Activated CD8-positive, alpha-beta memory T cell treated with anti-CD3 and anti-CD28 coated beads for 36 hours (primary cell): ENCODE data around the gene EIF4G3. TPM values are rescaled to one million over a fixed set of nuclear protein-coding genes. Genes with fewer than 3 reads are reported as not detected.
"Not testable (repeated sequence)": the region's sequence is repeated elsewhere in the genome, so short reads cannot be mapped to it uniquely, and the experiment has no call there.

Source experiments
- CTCF ChIA-PET: fragments of 350-600 bp; sonication (Branson Sonifier 250); formaldehyde crosslinking; loops from one replicate; lab custom pipeline; 2021; ENCODE audit warnings: antibody characterized with exemption; lab: Charles Lee
- POLR2A ChIA-PET: fragments of 350-600 bp; sonication (Branson Sonifier 250); formaldehyde crosslinking; loops from one replicate; lab custom pipeline; 2021; ENCODE audit warnings: antibody characterized with exemption; lab: Charles Lee
- total RNA-seq, 2 experiments: library from RNA; stranded (reverse); gene quantifications; one replicate each; pipeline ENCODE4 v1.2.3, GENCODE V29; 2021

The EIF4G3 gene
- total RNA-seq, 2 experiments from 2014 or later: 56.5 to 57.6 TPM

DNA sequence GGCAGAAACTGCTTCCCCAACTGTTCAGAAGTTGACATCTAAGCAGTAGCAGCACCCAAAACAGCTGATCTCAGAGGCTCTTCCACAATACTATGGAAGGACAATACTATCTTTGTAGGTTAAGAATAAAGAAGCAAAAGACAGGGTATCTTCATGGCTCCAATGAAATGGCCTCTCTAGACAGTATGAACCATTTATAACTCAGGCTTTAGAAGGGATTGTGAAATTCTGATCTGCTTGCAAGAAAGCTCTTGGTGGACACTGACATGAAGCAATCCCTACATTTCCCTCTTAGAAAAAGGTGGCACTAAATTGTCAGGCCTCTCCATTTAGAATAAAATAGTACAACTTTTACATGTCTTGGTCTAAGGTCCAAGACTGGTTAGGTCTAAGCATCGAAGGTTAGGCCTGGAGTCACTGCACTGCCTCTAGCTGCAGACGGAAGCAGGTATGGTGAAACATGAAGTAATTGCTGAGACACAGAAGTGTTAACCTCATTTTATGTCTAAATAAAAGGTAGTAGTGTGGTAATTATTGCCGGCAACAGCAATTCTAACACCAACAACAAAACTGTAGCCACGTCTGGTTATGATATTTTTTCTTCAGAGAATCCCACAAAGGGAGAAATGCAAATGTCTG, 339.0 kb downstream of the EIF4G3 start:
- CTCF ChIA-PET: no interaction called here

GRCh38 chr1:20836230-20836629, 340.5 kb downstream of the EIF4G3 start:
- ChIA-PET POLR2A (no interaction called here), CTCF (interaction anchor here (0.7 kb wide), 1 partner anchor 24 kb away, joined by 3 read pairs; no protein-coding TSS in a partner anchor)

More for the DNA sequence above, 339.0 kb downstream of the EIF4G3 start:
- POLR2A ChIA-PET: no interaction called here

DNA sequence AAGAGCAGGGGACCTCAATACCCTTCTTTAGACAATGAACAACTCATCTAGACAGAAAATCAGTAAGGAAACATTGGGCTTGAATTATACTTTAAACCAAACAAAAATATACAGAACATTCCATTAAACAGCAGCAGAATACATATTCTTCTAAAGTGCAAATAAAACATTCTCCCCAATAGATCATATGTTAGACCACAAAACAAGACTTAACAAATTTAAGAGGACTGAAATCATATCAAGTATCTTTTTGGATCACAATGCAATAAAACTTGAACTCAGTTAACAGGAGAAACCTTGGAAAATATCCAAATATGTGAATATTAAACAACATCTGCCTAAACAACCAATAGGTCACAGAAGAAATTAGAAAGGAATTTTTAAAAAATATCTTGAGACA, 341.9 kb downstream of the EIF4G3 start:
- ChIA-PET CTCF (no interaction called here), POLR2A (no interaction called here)

DNA sequence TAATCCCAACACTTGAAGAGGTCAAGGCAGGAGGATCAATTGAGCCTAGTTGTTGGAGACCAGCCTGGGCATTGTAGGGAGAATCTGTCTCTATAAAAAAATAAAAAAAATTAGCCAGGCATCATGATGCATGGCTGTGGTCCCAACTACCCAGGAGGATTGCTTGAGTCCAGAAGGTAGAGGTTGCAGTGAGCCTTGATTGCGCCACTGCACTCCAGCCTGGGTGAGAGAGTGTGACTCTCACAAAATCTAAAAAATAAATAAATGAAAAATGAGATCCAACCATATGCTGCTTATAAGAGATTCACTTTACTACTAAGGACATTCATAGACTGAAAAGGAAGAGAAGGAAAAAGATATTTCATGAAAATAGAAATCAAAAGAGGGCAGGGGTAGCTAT, 342.5 kb downstream of the EIF4G3 start:
- ChIA-PET CTCF (no interaction called here), POLR2A (no interaction called here)

GRCh38 chr1:20830378-20830777, 346.3 kb downstream of the EIF4G3 start:
- ChIA-PET CTCF (interaction anchor here (0.7 kb wide), 1 partner anchor 10 kb away, joined by 4 read pairs; no protein-coding TSS in a partner anchor), POLR2A (no interaction called here)

- ChIA-PET POLR2A (no interaction called here), CTCF (no interaction called here)
These were observed 346.8 kb downstream of the EIF4G3 start for GRCh38 chr1:20829946-20830345.

DNA sequence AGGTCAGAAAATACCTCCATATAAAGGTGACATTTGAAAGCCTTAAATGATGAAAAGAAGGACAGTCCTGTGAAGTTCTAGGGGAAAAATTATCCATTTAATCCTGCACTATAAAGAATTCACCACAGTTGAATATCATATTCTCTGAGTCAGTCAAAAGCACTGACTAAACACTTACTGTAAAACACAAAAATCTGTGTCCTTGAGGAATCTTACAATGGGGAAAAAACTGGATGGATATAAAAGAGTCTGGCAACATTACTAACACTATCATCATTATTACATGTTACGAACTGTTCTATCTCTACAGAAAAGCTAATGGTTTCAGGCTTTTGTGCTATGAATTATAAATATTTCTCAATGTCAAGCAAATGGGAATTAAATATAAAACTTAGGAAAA, 347.2 kb downstream of the EIF4G3 start:
- POLR2A ChIA-PET: no interaction called here
- CTCF ChIA-PET: no interaction called here

- ChIA-PET POLR2A (no interaction called here), CTCF (no interaction called here)
These were observed 352.9 kb downstream of the EIF4G3 start for GRCh38 chr1:20823845-20824244.

DNA sequence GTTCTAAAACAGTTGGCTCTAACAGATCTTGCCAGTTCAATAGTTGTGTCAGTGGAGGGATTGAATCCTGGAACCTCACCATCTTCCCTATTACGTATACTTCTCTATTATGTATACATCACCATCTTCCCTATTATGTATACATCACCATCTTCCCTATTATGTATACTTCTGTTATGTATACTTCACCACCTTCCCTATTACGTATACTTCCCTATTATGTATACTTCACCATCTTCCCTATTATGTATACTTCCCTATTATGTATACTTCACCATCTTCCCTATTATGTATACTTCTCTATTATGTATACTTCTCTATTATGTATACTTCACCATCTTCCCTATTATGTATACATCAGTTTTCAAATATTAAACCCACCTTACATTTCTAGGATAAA, 355.2 kb downstream of the EIF4G3 start:
- CTCF ChIA-PET: interaction anchor here (0.6 kb wide), 2 partner anchors 20 to 1924 kb away, joined by 3 read pairs; no protein-coding TSS in a partner anchor
- POLR2A ChIA-PET: no interaction called here

DNA sequence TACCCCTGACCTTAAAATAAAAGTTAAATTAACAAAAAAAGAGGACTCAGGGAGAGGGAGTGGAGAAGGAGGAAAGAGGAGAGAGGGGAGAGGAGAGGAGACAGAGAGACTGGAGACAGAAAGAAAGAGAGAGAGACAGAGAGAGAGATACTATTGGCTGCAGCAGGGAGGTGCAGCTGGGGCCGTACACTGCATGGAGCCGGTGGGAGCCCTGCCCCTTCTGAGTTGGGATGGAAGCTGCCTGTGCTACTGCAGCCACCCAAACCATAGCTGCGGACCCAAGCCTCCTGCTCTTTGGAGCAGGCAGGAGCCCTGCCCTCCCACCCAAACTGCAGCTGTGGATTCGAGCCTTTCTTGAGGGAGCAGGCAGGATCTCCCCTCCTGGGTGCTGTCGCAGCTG, 356.9 kb downstream of the EIF4G3 start:
- POLR2A ChIA-PET: no interaction called here
- CTCF ChIA-PET: no interaction called here

- CTCF ChIA-PET: no interaction called here
- POLR2A ChIA-PET: no interaction called here
These were observed 362.2 kb downstream of the EIF4G3 start for GRCh38 chr1:20814534-20814871.

DNA sequence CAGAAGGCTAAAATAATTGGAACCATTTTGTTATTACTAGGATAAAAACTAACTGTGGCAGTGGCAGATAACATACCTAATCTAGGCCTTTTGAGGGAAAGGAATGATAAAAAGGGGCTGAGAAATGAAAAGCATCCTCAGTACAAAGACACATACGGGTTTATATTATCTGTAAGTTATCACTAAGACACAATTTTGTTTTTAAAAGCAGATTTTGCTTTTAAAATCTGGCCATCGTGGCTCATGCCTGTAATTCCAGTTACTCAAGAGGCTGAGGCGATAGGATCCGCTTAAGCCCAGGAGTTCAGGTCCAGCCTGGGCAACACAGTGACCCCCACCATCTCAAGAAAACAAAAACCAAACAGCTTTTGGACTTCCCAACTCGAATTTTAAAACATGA, 364.8 kb downstream of the EIF4G3 start:
- ChIA-PET POLR2A (no interaction called here), CTCF (interaction anchor here (0.5 kb wide), 1 partner anchor 24 kb away, joined by 3 read pairs; no protein-coding TSS in a partner anchor)

DNA sequence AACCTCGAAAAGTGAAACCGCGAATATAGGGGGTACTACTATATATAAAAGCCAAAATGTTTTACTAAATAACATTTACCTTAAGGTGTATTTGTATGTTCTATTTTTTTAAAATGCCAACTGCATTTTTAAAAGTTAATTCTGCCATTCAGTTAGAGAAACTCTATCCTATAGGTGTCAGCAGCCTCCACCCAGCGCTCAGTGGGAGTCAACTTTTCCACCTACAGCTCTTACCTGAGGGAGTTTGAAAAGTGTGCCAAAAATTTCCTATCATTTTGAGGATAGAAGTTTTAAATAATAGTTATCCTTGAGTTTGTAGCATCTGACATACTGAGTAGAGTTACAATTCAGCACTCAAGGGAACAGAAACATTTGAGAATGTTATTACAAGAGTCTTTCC, 383.5 kb downstream of the EIF4G3 start:
- ChIA-PET POLR2A (no interaction called here), CTCF (no interaction called here)

DNA sequence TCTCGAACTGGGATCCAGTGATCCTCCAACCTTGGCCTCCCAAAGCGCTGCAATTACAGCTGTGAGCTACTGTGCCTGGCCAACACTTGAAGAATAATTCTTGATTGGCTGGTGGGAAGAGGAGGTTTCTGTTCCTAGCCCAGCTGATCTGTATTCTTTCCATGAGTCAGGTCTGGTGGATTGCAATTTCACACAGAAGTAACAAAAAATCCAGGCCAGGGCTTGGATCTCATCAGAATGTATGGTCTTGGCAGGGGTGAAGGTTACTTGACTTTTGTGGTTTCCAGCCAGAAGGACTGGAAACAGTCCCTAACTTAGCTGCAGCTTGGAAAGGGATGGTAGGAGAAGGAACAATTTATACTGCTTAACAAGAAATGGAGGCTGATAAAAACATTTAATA, 384.5 kb downstream of the EIF4G3 start:
- ChIA-PET CTCF (no interaction called here), POLR2A (no interaction called here)

DNA sequence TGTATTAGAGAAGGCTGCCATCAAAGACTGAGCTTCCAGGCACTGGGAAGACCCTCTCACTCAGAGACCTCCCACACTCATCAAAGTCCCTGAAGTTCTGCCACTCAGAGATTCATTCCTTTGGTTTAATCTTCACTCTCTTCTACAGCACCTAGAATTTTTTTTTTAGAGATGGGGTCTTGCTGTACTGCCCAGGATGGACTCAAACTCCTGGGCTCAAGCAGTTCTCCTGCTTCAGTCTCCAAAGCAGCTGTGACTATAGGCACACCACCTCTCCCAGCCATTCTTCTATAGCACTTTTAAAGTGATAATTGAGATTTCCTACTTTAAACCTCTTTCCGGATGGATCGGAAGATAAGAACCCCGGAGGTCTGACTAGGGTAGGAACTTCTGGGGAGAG, 385.9 kb downstream of the EIF4G3 start:
- POLR2A ChIA-PET: interaction anchor here (0.6 kb wide), 1 partner anchor 129 kb away, joined by 6 read pairs; no protein-coding TSS in a partner anchor
- CTCF ChIA-PET: no interaction called here

GRCh38 chr1:20789598-20789997, 387.1 kb downstream of the EIF4G3 start:
- CTCF ChIA-PET, POLR2A ChIA-PET: not testable (repeated sequence)

DNA sequence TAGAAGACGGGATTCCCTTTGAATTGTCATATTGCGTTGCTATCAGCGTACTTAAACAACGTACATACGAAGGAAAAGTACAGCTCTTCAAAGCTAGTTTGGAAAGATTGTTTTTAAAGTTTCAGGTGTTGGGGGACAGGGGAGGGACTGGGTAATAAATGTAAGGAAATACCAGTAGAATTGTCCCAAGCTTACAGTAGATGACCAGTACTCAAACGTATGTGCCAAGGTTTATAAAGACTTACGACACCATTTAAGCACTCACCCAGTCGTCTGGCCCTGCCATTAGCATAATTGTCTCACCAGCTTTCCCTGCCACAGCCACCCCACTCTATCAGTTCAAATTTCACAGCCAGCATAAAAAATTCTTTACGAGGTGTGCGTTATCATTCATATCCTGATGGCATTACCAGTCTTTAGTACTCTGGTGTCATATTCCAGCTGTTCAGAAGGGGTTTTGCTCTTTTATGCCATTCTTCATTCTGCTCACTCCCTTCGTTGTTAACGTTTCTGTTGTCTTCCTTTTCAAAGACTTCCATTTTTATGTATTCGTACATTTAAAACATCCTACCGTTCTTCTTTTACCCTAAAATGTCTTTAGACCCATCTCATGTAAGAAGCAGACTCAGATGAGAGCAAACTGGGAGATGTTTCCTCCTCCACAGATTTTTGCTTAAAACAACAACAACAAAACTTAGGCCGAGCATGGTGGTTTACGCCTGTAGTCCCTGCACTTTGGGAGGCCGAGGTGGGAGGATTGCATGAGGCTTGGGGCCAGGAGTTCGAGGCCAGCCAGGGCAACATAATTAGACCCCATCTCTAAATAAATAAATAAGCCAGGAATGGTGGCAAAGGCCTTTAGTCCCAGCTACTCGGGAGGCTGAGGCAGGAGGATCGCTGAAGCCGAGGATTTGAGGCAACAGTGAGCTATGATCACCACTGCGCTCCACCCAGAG, 388.6 kb downstream of the EIF4G3 start:
- ChIA-PET POLR2A (interaction anchor here (0.7 kb wide), 1 partner anchor 536 kb away, joined by 3 read pairs; no protein-coding TSS in a partner anchor), CTCF (no interaction called here)

GRCh38 chr1:20787029-20787839, 389.5 kb downstream of the EIF4G3 start, which contains the start of gene HP1BP3:
Gene HP1BP3 (minus strand): TSS chr1:20787307. CDS start chr1:20780440, 6,867 bp downstream.
- CTCF ChIA-PET: interaction anchor here (0.7 to 1.6 kb wide), 3 partner anchors 12 to 145 kb away, joined by 3 to 7 read pairs (median 4); no protein-coding TSS in a partner anchor

More at GRCh38 chr1:20787029-20787839, 389.5 kb downstream of the EIF4G3 start, which contains the start of gene HP1BP3:
- POLR2A ChIA-PET: interaction anchor here (1.0 to 1.9 kb wide), 5 partner anchors 54 to 213 kb away, joined by 3 to 5 read pairs (median 4); partner anchors contain the start of genes DDOST and SH2D5
